Activated B cell treated with CpG ODN at 0.5 μM for 24 hours (primary cell): ENCODE data around the gene GPAT3. TPM values are rescaled to one million over a fixed set of nuclear protein-coding genes. Genes with fewer than 3 reads are reported as not detected.

Experiments used
- ATAC-seq: fragments of 200-7000 bp; cut with Tn5 transposase; one replicate; pipeline ENCODE4 v1.10.0; 2021; ENCODE audit warnings: low read depth, mild to moderate bottlenecking, moderate library complexity
- CTCF ChIA-PET: fragments of 350-600 bp; sonication (Branson Sonifier 250); formaldehyde crosslinking; loops from one replicate; lab custom pipeline; 2021; ENCODE audit warnings: antibody characterized with exemption; lab: Charles Lee
- POLR2A ChIA-PET: fragments of 350-600 bp; sonication (Branson Sonifier 250); formaldehyde crosslinking; loops from one replicate; lab custom pipeline; 2021; ENCODE audit warnings: antibody characterized with exemption; lab: Charles Lee
- DNase-seq: peaks from one replicate; pipeline ENCODE4 v3.0.0; 2022
- H3K27ac Mint-ChIP-seq: one replicate; pipeline ENCODE4 v1.8.0; 2020; ENCODE audit warnings: mixed read lengths
- H3K27me3 Mint-ChIP-seq: one replicate; pipeline ENCODE4 v1.8.0; 2021; ENCODE audit warnings: mixed read lengths
- H3K36me3 Mint-ChIP-seq: one replicate; pipeline ENCODE4 v1.8.0; 2021; ENCODE audit warnings: low read depth, mixed read lengths
- H3K4me1 Mint-ChIP-seq: one replicate; pipeline ENCODE4 v1.8.0; 2021; ENCODE audit warnings: mixed read lengths
- H3K4me3 Mint-ChIP-seq: one replicate; pipeline ENCODE4 v1.8.0; 2020; ENCODE audit warnings: mild to moderate bottlenecking, mixed read lengths
- H3K9me3 Mint-ChIP-seq: one replicate; pipeline ENCODE4 v1.8.0; 2020; ENCODE audit warnings: mixed read lengths
- CTCF ChIP-seq: fragments of 200-600 bp; IDR thresholded peaks from one replicate; pipeline ENCODE4 v1.8.0; 2022; ENCODE audit warnings: antibody characterized with exemption, mild to moderate bottlenecking
- intact Hi-C: fragments of 100-400 bp; cut with micrococcal nuclease; formaldehyde crosslinking; loops from one replicate; pipeline ENCODE4 v1.15.1; 2024
- total RNA-seq: library from RNA; stranded (reverse); gene quantifications from 2 replicates; pipeline ENCODE4 v1.2.3, GENCODE V29; 2022

GPAT3 gene
- total RNA-seq, 1 donor from 2014 or later: 0.91 TPM

DNA sequence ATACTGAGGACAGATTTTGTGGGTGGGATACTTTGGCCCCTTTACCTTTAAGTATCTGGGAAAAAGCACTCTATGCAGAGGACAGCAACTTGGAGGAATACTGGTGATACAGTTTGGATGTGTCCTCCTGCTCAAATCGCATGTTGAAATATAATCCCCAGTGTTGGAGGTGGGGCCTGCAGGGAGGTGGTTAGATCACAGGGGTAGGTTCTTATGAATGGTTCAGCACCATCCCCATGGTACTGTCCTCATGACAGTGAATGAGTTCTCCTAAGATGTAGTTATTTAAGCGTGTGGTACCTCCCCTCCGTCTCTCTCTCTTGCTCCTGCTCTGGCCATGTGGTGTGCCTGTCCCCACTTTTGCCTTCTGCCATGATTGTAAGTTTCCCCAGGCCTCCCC, 24.6 kb downstream of the GPAT3 start:
- no peak overlapping the region for H3K4me3 Mint-ChIP-seq
- no peaks in the 10 kb centered on the region for H3K36me3 Mint-ChIP-seq
- ChIA-PET CTCF (no interaction called here), POLR2A (no interaction called here)
- no peak for TF ChIP-seq CTCF
- no peak for DNase-seq
- H3K4me1 Mint-ChIP-seq: peaks cover 6% of the 10 kb centered on the region
- no peak for ATAC-seq
- H3K27ac Mint-ChIP-seq: no peak overlapping the region
- no peaks in the 10 kb centered on the region for H3K27me3 Mint-ChIP-seq
- intact Hi-C loops: no loop called here
- H3K9me3 Mint-ChIP-seq: no peaks in the 10 kb centered on the region

DNA sequence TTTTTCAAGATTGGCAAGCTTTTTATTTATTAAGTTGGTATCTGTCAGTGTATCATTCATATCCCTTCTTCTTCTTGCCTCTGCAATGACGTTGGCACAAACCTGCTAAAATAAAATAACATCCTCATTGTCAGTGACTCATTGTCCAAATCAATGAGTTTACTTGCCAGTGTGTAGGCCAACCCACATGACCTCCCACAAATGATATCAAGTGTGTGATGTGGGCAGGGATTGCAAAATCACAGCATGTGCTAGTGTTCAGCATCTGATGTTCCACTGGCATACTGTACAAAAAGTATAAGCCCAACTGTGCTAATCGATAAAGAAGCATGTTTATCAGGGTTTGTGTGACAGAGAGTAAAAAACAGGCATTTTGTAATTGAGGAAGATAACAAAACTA, 25.5 kb downstream of the GPAT3 start:
- ATAC-seq (no peak), DNase-seq (no peak)
- Mint-ChIP-seq H3K27ac (no peak overlapping the region), H3K4me3 (no peak overlapping the region), H3K9me3 (no peaks in the 10 kb centered on the region), H3K36me3 (no peaks in the 10 kb centered on the region), H3K27me3 (no peaks in the 10 kb centered on the region), H3K4me1 (peaks cover 2% of the 10 kb centered on the region)
- intact Hi-C loops: no loop called here
- no peak for TF ChIP-seq CTCF
- ChIA-PET POLR2A (no interaction called here), CTCF (no interaction called here)

- intact Hi-C loops: no loop called here
- DNase-seq (no peak), ATAC-seq (no peak)
- Mint-ChIP-seq H3K4me3 (no peak overlapping the region), H3K9me3 (no peaks in the 10 kb centered on the region), H3K27ac (no peak overlapping the region), H3K36me3 (no peaks in the 10 kb centered on the region), H3K4me1 (no peaks in the 10 kb centered on the region), H3K27me3 (no peaks in the 10 kb centered on the region)
- CTCF ChIA-PET: no interaction called here
- no peak for TF ChIP-seq CTCF
- POLR2A ChIA-PET: no interaction called here
These were observed 28.1 kb downstream of the GPAT3 start for GRCh38 chr4:83563998-83564397.

DNA sequence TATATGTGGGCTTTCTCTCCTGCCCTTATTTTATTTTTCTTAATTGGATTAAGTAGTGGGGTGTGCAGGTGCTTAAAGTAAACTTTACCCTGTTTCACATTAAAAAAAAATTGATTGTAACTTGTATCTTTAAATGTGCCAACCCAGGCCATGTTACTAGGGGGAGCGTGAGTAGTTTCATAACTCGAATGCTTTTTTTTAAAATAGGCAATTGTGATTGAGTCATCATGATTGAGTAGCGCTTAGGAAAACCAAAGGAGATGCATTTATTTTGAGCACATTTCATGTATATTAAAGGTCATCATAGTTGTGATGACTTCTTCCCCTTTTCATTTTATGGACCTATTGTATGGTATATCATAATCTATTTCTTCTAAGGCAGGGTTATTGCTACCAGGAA, 32.2 kb downstream of the GPAT3 start:
- no peak overlapping the region for H3K27ac Mint-ChIP-seq
- TF ChIP-seq CTCF: no peak

DNA sequence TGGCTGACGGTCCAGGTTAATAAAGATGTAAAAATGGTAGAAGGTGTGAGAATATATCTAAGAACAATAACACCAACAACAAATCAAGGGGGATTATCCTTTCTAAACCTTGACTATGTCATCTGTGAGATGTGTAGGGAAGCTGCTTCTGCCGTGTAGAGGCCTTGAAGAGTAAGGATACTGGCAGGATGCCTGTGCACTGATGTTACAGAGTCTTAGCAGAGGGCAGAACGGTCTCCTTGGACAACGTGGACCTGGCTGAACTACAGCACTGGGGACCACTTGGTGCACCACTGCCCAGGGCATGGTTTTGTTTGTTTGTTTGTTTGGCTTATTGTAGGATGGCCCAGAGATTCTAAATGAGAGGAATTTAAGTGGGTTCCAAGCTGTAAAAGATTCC, 33.5 kb downstream of the GPAT3 start:
- ChIA-PET POLR2A (interaction anchor here (2.7 kb wide), 1 partner anchor 13 kb away, joined by 14 read pairs; no protein-coding TSS in a partner anchor), CTCF (no interaction called here)
- H3K4me3 Mint-ChIP-seq: no peak overlapping the region
- H3K27me3 Mint-ChIP-seq: no peaks in the 10 kb centered on the region
- no peaks in the 10 kb centered on the region for H3K36me3 Mint-ChIP-seq
- DNase-seq (no peak), ATAC-seq (no peak)
- intact Hi-C loops: no loop called here
- no peak for TF ChIP-seq CTCF
- H3K27ac Mint-ChIP-seq: no peak overlapping the region
- peaks cover 16% of the 10 kb centered on the region for H3K4me1 Mint-ChIP-seq
- H3K9me3 Mint-ChIP-seq: no peaks in the 10 kb centered on the region

More for the DNA sequence above, 32.2 kb downstream of the GPAT3 start:
- Mint-ChIP-seq H3K4me1 (peaks cover 16% of the 10 kb centered on the region), H3K4me3 (no peak overlapping the region), H3K27me3 (no peaks in the 10 kb centered on the region), H3K36me3 (no peaks in the 10 kb centered on the region), H3K9me3 (no peaks in the 10 kb centered on the region)
- ChIA-PET POLR2A (no interaction called here), CTCF (no interaction called here)
- ATAC-seq (no peak), DNase-seq (no peak)
- intact Hi-C loops: no loop called here
